Large intestine (tissue), 3 donors: ENCODE results near the gene FAM76B. TPM values are rescaled to one million over a fixed set of nuclear protein-coding genes. Genes with fewer than 3 reads are reported as not detected.
A peak's percentile ranks its signal among the peaks of the same experiment; 100 is the strongest.

ENCODE experiments used
- DNase-seq, 2 donors: peaks; one replicate each; pipeline versions ENCODE4 v3.0.0 to v3.0.0-alpha.2; 2013
- H3K27ac ChIP-seq: one replicate; pipeline ENCODE4 v1.5.1; 2013; ENCODE audit warnings: low read length
- H3K27me3 ChIP-seq: 2 replicates; pipeline ENCODE4 v1.6.1; 2013; ENCODE audit warnings: low read length; ENCODE audit not compliant: control insufficient read depth, insufficient read depth
- H3K36me3 ChIP-seq: 2 replicates; pipeline ENCODE4 v1.6.1; 2013; ENCODE audit warnings: low read length; ENCODE audit not compliant: control insufficient read depth, insufficient read depth
- H3K4me1 ChIP-seq: one replicate; pipeline ENCODE4 v1.6.1; 2013; ENCODE audit warnings: low read length; ENCODE audit not compliant: control insufficient read depth, insufficient read depth
- H3K4me3 ChIP-seq: one replicate; pipeline ENCODE4 v1.5.1; 2013; ENCODE audit warnings: low read length
- H3K9me3 ChIP-seq: one replicate; pipeline ENCODE4 v1.6.1; 2013; ENCODE audit warnings: mild to moderate bottlenecking, low read depth, low read length, moderate library complexity; ENCODE audit not compliant: control insufficient read depth
- WGBS: methylation state at CpG from one replicate; pipeline ENCODE4 v1.1.5; 2013; ENCODE audit warnings: low lambda C conversion rate; ENCODE audit not compliant: insufficient coverage; 5-methylcytosine and 5-hydroxymethylcytosine counted together
- polyA plus RNA-seq: library from polyadenylated mRNA; unstranded; fragments of 120-200 nt; gene quantifications from one replicate; pipeline ENCODE4 v1.2.1, GENCODE V29; 2013

Gene FAM76B
- polyA plus RNA-seq, 1 donor, result 41.0 TPM

DNA sequence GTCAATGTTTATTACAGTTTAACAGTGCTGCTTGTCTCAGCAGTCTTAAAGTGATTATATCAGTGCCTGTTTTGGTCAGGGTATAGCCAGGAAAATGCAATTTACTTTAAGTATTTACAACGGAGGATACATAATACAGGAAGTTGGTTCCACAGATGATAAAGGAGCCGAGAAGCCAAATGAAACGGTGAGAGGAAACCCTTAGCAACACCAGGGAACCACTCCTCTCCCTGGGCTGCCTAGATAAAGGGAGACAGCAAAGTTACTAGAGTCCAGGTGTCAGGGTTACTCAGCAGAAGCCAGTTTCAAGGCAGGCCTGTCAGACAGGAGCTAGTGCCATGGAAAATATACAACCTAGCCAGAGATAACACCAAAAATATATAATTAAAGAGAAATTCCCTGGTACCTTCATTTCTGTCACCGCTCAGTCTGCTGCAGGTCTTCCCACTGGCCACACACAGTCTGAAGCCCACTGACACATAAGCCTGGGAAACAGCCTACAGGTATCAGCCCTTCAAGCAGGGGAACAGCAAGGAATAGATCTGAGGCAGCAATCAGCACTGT lies 55.5 kb downstream of the FAM76B start:
- H3K4me3 ChIP-seq, result no peak overlapping the region
- DNase-seq, result peak; percentile 68 to 87

DNA sequence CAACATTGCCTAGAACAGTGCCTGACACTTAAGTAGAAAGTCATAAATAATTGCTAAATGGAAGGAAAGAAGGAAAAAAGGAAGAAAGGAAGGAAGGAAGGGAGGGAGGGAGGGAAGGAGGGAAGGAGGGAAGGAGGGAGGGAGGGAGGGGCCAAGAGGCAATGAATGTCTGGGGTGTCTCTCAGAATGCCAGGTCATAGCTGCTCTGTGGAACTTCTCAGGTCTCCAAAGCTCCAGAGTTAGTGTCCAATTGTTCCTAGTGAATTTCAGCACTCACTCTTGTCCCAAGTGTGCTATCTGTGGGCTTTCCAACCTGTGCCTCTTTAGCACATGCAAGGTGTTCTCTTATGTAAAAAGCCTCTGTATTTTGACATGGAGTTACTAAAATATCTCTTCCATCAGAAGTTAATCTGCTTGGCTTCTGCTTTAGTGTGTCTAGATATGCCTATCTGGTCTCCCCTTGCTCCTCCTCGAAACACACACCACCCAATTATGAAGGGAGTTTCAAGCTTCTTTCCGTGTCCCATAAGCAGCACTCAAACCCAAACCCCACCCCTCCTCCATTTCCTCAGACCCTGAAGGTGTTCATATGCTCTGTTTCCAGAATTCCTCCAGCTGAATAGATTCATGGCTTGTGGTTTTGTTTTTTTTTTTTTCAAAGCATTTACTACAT lies 56.5 kb downstream of the FAM76B start:
- no peaks in the 10 kb centered on the region for H3K27me3 ChIP-seq
- H3K36me3 ChIP-seq, result no peaks in the 10 kb centered on the region
- no peaks in the 10 kb centered on the region for H3K9me3 ChIP-seq
- H3K4me1 ChIP-seq, result peaks cover 11% of the 10 kb centered on the region
- H3K4me3 ChIP-seq, result no peak overlapping the region
- H3K27ac ChIP-seq, result no peak overlapping the region
- WGBS, result no CpG with 5 or more reads among the region's 2 CpGs
- DNase-seq, result no peak

More for the DNA sequence above, 55.5 kb downstream of the FAM76B start:
- H3K4me1 ChIP-seq, result peaks cover 11% of the 10 kb centered on the region
- H3K27me3 ChIP-seq, result no peaks in the 10 kb centered on the region
- H3K36me3 ChIP-seq, result no peaks in the 10 kb centered on the region
- peak overlapping the region; percentile 80 for H3K27ac ChIP-seq
- no peaks in the 10 kb centered on the region for H3K9me3 ChIP-seq
- WGBS, result no CpG with 5 or more reads among the region's 4 CpGs

GRCh38 chr11:95729462-95729861 lies 60.1 kb downstream of the FAM76B start:
- H3K36me3 ChIP-seq, result no peaks in the 10 kb centered on the region
- peaks cover 9% of the 10 kb centered on the region for H3K4me1 ChIP-seq
- 100% methylated on average over 2 of the region's 6 CpGs for WGBS
- H3K27ac ChIP-seq, result no peak overlapping the region
- H3K27me3 ChIP-seq, result no peaks in the 10 kb centered on the region
- no peak overlapping the region for H3K4me3 ChIP-seq
- DNase-seq, result no peak
- H3K9me3 ChIP-seq, result no peaks in the 10 kb centered on the region

GRCh38 chr11:95728790-95729189 lies 60.8 kb downstream of the FAM76B start:
- 91% methylated on average over 1 of the region's 2 CpGs for WGBS
- no peaks in the 10 kb centered on the region for H3K36me3 ChIP-seq
- no peak overlapping the region for H3K4me3 ChIP-seq
- DNase-seq, result no peak
- no peaks in the 10 kb centered on the region for H3K27me3 ChIP-seq
- no peak overlapping the region for H3K27ac ChIP-seq
- H3K9me3 ChIP-seq, result no peaks in the 10 kb centered on the region
- peaks cover 5% of the 10 kb centered on the region for H3K4me1 ChIP-seq

DNA sequence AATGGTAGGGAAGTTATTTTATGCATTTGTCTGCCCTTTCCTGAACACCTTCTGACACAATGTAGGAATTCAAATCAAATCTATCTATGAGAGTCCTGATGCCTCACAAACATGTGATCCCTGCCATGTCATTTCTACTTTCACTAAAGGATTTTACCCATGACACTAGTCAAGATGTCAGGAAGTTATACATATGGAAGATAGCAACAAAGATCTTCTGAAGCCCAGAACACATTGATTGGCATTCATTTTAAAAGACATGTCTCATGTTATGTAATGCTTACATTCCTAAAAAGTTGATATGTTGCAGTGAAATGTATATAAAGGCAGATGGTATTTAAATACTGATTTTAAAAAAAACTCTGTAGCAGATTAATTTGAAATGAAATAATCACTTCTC lies 61.5 kb downstream of the FAM76B start:
- Histone ChIP-seq H3K27ac (no peak overlapping the region), H3K4me1 (no peaks in the 10 kb centered on the region), H3K36me3 (no peaks in the 10 kb centered on the region)

GRCh38 chr11:95727620-95728019 lies 62.0 kb downstream of the FAM76B start:
- no peak overlapping the region for H3K4me3 ChIP-seq
- no peaks in the 10 kb centered on the region for H3K27me3 ChIP-seq
- no peak overlapping the region for H3K27ac ChIP-seq
- H3K4me1 ChIP-seq, result no peaks in the 10 kb centered on the region
- no peaks in the 10 kb centered on the region for H3K36me3 ChIP-seq
- DNase-seq, result no peak
- WGBS, result no CpG with 5 or more reads among the region's 6 CpGs
- H3K9me3 ChIP-seq, result no peaks in the 10 kb centered on the region

More for the DNA sequence above, 61.5 kb downstream of the FAM76B start:
- no peaks in the 10 kb centered on the region for H3K9me3 ChIP-seq
- DNase-seq, result no peak
- H3K4me3 ChIP-seq, result no peak overlapping the region
- H3K27me3 ChIP-seq, result no peaks in the 10 kb centered on the region

- Histone ChIP-seq H3K36me3 (no peaks in the 10 kb centered on the region), H3K9me3 (no peaks in the 10 kb centered on the region), H3K4me1 (no peaks in the 10 kb centered on the region), H3K27me3 (no peaks in the 10 kb centered on the region), H3K4me3 (no peak overlapping the region), H3K27ac (no peak overlapping the region)
- WGBS, result 86% methylated on average over 1 of the region's 2 CpGs
- DNase-seq, result no peak
These were observed 62.5 kb downstream of the FAM76B start for GRCh38 chr11:95727111-95727510.

GRCh38 chr11:95725196-95725595 lies 64.4 kb downstream of the FAM76B start:
- H3K36me3 ChIP-seq, result no peaks in the 10 kb centered on the region
- H3K27ac ChIP-seq, result no peak overlapping the region
- H3K4me1 ChIP-seq, result no peaks in the 10 kb centered on the region
- no peaks in the 10 kb centered on the region for H3K9me3 ChIP-seq
- WGBS, result 86% methylated on average over 1 of the region's 1 CpG
- H3K4me3 ChIP-seq, result no peak overlapping the region
- no peaks in the 10 kb centered on the region for H3K27me3 ChIP-seq
- DNase-seq, result no peak

- Histone ChIP-seq H3K9me3 (no peaks in the 10 kb centered on the region), H3K36me3 (no peaks in the 10 kb centered on the region), H3K27me3 (no peaks in the 10 kb centered on the region), H3K4me3 (no peak overlapping the region), H3K4me1 (no peaks in the 10 kb centered on the region), H3K27ac (no peak overlapping the region)
- no CpG with 5 or more reads among the region's 3 CpGs for WGBS
- no peak for DNase-seq
These were observed 66.1 kb downstream of the FAM76B start for GRCh38 chr11:95723361-95723942.

DNA sequence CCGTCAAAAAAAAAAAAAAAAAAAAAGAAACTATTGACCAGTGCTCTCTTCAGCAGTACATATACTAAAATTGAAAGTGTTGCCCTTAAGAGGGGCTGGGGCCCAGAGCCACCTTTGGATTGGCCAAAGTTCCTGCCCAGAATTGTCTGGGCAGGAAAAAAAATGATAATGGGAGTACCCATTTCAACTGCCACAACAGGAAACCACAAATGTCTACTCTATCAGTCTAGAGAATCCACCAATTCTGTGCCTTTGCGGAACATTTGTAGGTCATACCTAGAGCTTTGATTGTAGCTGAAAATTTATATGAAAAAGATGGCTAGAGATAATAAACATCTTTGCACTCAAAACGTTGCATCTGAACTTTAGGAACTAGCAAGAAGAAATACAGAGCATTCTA lies 69.4 kb downstream of the FAM76B start:
- DNase-seq, result no peak
- Histone ChIP-seq H3K27ac (no peak overlapping the region), H3K36me3 (no peaks in the 10 kb centered on the region), H3K4me1 (no peaks in the 10 kb centered on the region), H3K27me3 (no peaks in the 10 kb centered on the region), H3K4me3 (no peak overlapping the region), H3K9me3 (no peaks in the 10 kb centered on the region)
- WGBS, result 80% methylated on average over 1 of the region's 3 CpGs
